Activated T-helper 1 cell treated with anti-CD3 and anti-CD28 coated beads, Interleukin-2, amount 50 U/mL, for 16 hours (primary cell): Measurements from ENCODE around the gene CBFA2T2.

Source experiments
- DNase-seq, 2 donors: peaks; one replicate each; pipeline ENCODE4 v3.0.0-alpha.2; 2020; ENCODE audit warnings: low read depth in 1 of 2, low spot score in 1 of 2

Gene CBFA2T2

GRCh38 chr20:33664085-33664761, 174.3 kb downstream of the CBFA2T2 start:
- no peak for DNase-seq

GRCh38 chr20:33664762-33665144, 174.9 kb downstream of the CBFA2T2 start:
- no peak for DNase-seq

GRCh38 chr20:33666293-33667244, 176.7 kb downstream of the CBFA2T2 start, which contains the start of gene ACTL10:
TSS of gene ACTL10 (plus strand) at chr20:33666943. CDS start at chr20:33667498, 555 bp downstream.
- peak; percentile 54 to 68 for DNase-seq

- peak in 1 of 2 donors; percentile 27 for DNase-seq
These were observed 177.4 kb downstream of the CBFA2T2 start for GRCh38 chr20:33667245-33667675.

- peak; percentile 51 to 70 for DNase-seq
These were observed 178.0 kb downstream of the CBFA2T2 start for GRCh38 chr20:33667676-33668465.

GRCh38 chr20:33668466-33669155, 178.7 kb downstream of the CBFA2T2 start:
- DNase-seq: no peak

GRCh38 chr20:33669224-33669623, 179.3 kb downstream of the CBFA2T2 start:
- DNase-seq: no peak

- no peak for DNase-seq
These were observed 180.2 kb downstream of the CBFA2T2 start for GRCh38 chr20:33669873-33670640.

GRCh38 chr20:33670715-33671499, 181.0 kb downstream of the CBFA2T2 start:
- no peak for DNase-seq

- DNase-seq: no peak
These were observed 181.8 kb downstream of the CBFA2T2 start for GRCh38 chr20:33671573-33672288.

GRCh38 chr20:33672426-33673113, 182.7 kb downstream of the CBFA2T2 start:
- DNase-seq: no peak

- DNase-seq: no peak
These were observed 183.2 kb downstream of the CBFA2T2 start for GRCh38 chr20:33673114-33673409.

GRCh38 chr20:33673410-33674293, 183.8 kb downstream of the CBFA2T2 start:
- no peak for DNase-seq

- peak in 1 of 2 donors; percentile 47 for DNase-seq
These were observed 184.6 kb downstream of the CBFA2T2 start, which contains the start of gene NECAB3 for GRCh38 chr20:33674294-33675135. TSS of gene NECAB3 (minus strand) at chr20:33674428. CDS start at chr20:33674352, 76 bp downstream.

GRCh38 chr20:33675136-33675959, 185.5 kb downstream of the CBFA2T2 start:
- DNase-seq: no peak
